HG03558 (cell line): ENCODE measurements around the gene HOXD10.

Source experiments
- ATAC-seq: cut with Tn5 transposase; IDR thresholded peaks from one replicate; pipeline ENCODE4 v1.9.1; 2021; ENCODE audit warnings: moderate number of reproducible peaks; ENCODE audit not compliant: unreplicated experiment; ENCODE audit errors: extremely low read depth

Gene HOXD10

GRCh38 chr2:176159663-176160250 lies 43.2 kb downstream of the HOXD10 start:
- ATAC-seq, result no peak

- ATAC-seq, result no peak
Observed at GRCh38 chr2:176160251-176160985, 43.8 kb downstream of the HOXD10 start.

GRCh38 chr2:176160986-176161824 lies 44.6 kb downstream of the HOXD10 start:
- ATAC-seq, result no peak

- no peak for ATAC-seq
Observed at GRCh38 chr2:176161825-176162626, 45.4 kb downstream of the HOXD10 start.

GRCh38 chr2:176162911-176163671 lies 46.5 kb downstream of the HOXD10 start:
- ATAC-seq, result no peak

- no peak for ATAC-seq
Observed at GRCh38 chr2:176163672-176164056, 47.1 kb downstream of the HOXD10 start.

- ATAC-seq, result no peak
Observed at GRCh38 chr2:176164201-176164600, 47.6 kb downstream of the HOXD10 start.

GRCh38 chr2:176164611-176165369 lies 48.2 kb downstream of the HOXD10 start:
- ATAC-seq, result no peak

- ATAC-seq, result no peak
Observed at GRCh38 chr2:176165370-176166050, 48.9 kb downstream of the HOXD10 start.

GRCh38 chr2:176166272-176166671 lies 49.7 kb downstream of the HOXD10 start:
- no peak for ATAC-seq

- ATAC-seq, result no peak
Observed at GRCh38 chr2:176167398-176167797, 50.8 kb downstream of the HOXD10 start.

GRCh38 chr2:176169181-176169580 lies 52.6 kb downstream of the HOXD10 start:
- ATAC-seq, result no peak
